GM19025 (cell line): ENCODE measurements around the gene CACHD1.

Experiments used
- ATAC-seq: cut with Tn5 transposase; IDR thresholded peaks from one replicate; pipeline ENCODE4 v1.9.1; 2021; ENCODE audit warnings: mild to moderate bottlenecking, low read depth, moderate library complexity; ENCODE audit not compliant: unreplicated experiment

CACHD1 gene

DNA sequence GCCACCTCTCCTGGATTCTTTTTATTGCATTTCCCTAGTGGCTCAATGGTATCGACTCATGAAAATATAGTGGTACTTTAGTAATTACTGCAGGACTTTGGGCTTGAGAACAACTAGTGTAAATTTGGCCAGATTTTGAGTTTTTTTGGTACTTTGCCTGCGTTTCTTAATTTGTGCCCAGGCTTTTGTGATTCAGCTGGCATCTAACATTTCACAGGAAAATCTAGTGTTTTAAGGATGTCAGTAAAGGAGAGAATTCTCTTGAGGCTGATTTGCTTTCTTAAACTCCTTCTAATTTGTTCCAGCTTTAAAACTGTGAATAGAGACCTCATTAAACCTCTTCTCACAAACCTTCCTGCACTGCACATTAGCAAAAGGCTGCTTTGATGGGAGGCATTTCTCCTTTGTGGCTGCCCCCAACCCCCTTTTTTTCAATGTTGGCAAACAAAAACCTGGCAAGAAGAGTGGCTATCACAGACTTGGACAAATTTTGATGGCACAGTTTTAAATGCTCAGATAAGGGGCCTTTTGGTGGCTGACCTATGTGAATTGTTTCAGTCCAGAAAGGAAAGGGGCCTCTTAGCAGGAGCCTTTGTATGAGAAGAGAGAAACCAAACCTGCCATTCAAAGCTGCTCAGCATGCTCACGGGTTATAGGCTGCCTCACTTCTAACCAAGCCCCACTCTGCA, 161.6 kb downstream of the CACHD1 start:
- ATAC-seq, result no peak

GRCh38 chr1:64632936-64633335, 163.0 kb downstream of the CACHD1 start:
- ATAC-seq, result no peak

DNA sequence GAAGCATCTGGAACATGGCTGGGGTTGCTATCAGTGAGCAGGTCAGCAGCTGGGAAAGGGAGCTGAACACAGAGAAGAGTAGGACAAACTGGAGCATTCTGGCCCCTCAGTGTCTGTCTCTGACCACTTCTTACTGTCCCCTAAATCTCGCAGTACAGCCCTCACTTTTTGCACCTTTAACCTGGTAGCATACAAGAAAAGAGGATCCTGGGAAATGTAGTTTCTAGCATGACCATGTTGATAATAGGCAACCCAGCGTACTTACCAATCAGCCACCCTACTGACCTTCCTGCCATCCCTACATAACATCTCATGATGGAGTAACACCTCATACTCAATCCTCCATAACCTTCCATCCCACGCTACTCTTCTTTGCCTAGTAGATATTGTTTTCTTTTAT, 175.8 kb downstream of the CACHD1 start:
- ATAC-seq, result no peak

DNA sequence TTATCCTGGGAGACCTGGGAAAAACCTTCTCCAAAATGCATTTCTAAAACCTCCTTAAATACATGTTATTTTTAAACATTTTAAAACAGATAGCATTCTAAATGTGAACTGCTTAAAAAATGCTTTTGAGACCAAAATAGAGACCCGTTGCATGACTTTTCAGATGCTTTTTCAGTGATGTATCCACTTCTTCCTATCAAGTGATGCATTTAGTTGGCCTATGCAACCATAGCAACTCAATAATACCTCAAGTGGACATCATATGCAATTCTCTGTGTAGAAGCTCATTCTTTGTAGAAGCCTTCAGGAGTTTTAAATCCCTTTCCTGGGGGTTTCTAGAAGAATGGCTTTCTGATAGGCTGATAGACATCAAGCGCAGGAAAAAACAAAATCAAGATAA, 180.5 kb downstream of the CACHD1 start:
- no peak for ATAC-seq

GRCh38 chr1:64651841-64652240, 181.9 kb downstream of the CACHD1 start:
- no peak for ATAC-seq

DNA sequence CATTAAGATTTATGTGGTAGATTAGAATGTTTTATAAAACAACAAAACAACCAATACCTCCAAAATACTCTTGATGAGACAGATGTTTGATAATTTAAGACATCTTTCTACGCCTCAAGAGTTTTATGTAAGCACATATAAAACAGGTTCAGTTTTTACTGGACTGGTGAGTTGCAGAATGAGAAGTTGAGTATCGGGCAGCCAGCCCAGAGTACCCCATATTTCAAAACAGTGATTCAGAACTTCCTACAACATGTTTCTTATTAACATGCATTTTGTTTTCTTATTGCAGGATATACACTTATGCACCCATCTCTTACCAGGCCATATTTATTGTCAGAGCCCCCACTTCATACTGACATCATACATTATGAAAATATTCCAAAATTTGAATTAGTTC, 183.5 kb downstream of the CACHD1 start:
- ATAC-seq, result no peak

DNA sequence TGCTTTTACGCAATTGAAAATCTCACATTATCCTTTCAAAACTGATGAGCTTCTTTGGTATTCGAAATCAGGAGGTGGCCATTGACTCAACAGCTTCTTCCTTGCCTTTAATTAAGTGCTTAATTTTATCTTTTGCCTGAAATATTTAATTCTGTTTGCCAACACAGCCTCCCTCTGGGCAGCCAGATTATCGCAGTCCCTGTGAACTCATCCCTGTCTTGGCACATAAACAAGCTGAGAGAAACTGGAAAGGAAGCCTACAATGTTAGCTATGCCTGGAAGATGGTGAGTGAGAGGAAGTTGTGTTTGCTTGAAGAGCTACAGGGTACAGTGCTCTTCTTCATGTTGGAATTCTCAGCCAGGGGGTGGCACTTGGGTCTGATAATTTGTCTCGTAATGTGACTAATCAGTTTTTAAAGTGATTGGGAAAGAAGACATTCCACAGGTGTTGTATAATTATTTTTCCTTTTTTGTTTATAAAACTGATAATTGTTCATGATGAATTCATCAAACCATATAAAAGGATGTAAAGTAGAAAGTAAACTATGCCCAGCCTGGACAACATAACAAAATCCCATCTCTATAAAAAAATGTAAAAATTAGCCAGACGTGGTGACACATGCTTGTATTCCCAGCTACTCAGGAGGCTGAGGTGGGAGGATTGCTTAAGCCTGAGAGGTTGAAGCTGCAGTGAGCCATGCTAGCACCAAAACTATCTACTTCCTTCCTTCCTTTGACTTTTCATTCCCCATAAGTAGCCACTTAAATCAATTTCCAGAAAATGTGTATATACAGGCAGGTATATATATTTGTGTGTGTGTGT, 184.8 kb downstream of the CACHD1 start:
- ATAC-seq, result no peak

DNA sequence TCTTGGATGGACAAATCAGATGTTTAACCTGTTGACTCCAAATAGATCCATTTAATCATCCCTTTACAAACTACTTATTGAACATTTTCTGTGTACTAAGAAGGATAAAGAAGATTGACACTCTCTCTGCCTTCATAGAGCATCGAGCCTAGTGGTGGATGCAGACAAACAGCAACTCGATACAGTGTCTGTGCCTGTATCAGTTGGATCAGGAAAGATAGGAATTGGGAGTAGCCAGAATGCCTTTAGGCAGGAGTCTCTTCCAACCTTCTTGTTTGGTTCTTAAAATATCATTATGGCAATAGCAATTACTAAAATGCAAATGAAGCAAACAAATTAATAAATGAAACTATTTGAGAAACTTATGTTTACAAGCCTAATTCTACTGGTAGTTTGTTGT, 185.9 kb downstream of the CACHD1 start:
- ATAC-seq, result no peak

DNA sequence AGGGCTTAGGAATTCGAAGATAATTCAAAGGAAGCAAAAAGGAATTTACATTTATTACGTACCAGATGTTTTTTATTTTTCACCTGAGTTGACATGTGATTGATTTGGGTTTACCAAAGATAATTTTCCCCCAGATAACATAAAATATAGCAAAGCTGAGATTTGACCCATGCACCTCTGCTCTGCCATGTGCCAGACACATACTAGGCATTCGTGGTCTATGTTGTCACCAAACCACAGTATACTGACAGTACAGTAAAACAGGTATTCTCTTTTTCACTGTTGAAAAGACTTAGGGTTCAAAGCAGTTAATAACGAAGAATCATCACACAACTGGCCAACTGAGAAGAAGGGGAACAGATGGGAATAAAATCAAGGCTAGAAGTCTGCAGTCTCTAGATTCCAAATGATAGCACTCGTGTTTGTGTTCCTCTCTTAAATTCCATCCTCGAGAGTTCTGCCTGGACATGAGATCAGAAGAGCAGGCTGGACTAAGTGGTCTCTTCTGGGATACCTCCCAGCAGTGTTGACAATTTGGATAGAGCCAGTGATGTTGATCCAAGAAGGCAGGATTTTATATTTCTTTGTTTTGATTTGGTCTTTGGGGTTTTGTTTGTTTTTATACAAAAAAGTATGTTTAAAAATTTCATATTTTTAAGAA, 189.7 kb downstream of the CACHD1 start:
- no peak for ATAC-seq

- ATAC-seq, result no peak
Observed at GRCh38 chr1:64663668-64664067, 193.7 kb downstream of the CACHD1 start.

- no peak for ATAC-seq
Observed at GRCh38 chr1:64664299-64664698, 194.4 kb downstream of the CACHD1 start.

GRCh38 chr1:64669098-64669675, 199.3 kb downstream of the CACHD1 start:
- no peak for ATAC-seq

DNA sequence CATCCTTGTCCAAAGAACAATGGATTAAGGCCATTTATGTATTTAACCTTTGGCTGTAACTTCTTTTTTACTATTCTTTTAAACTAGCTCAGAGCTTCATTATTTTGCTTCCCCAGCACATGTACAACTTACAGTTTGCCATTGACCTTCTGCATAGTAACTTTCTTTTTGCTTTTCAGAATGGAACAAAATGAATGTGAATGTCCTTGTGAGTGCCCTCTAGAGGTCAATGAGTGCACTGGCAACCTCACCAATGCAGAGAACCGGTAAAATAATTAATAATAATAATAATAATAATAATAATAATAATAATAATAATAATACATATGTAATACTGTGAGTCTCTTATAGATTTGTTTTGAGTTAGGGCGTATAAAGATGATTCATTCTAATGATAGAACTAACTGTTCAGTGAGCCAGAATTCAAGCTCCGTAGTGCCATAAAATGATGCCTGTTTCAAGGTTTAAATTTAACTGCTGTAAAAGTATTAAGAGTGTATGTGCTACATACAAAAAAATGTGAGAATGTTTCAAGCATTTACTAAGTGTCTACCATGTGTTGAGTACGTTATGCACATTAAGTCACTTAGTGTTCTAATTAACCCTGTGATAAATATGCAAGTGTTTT, 205.9 kb downstream of the CACHD1 start:
- no peak for ATAC-seq

DNA sequence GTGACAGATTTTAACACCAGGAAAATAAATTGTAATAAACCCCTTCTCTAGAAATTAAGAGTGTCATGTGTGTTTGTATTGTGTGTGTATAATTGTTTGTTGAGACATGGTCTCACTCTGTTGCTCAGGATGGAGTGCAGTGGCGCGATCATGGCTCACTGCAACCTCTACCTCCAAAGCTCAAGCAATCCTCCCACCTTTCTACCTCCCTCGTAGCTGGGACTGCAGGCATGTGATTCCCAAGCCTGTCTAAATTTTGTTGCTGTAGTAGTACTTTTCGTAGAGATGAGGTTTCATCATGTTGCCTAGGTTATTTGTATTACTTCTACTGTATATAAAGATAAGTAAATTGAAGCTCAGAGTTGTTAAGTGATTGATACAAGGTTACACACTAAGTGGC, 206.5 kb downstream of the CACHD1 start:
- ATAC-seq, result no peak

- ATAC-seq, result no peak
Observed at GRCh38 chr1:64677532-64677931, 207.6 kb downstream of the CACHD1 start.

DNA sequence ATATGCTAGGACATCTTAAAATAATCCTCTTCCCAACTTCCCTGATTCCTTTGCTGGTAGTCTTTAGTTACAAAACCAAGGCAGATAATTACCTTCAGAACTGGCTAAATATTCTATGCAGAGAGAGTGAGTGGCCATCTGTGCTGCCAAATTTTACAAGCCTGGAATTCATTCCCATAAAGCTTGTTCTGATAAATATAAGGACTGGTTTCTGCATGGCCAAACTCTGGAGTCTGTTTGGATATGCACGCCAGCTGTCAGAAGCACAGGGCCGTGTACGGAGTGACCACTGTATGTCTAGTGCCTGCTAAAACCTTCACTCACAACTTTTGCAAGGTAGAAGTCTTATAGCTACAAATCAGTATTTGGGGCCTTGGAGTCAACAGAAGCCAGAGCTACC, 208.4 kb downstream of the CACHD1 start:
- ATAC-seq, result no peak

DNA sequence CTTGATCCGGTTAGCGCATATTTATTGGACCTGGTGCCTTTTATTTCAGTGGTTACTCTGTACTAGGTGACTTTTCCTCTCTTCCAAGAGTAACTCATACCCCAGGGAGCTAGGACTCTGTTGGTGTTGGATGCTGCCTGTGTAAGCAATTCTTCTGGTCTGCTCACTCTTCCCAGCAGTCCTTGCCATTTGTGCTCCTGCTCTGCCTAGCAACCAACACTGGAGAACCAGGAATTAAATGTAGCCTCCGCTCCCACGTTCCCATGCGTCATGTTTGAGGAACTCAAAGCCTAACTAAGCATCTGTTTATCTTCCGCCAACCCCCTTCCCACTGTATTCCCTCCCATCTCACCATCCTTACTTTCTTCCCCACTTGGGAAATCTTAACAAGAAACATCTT, 209.2 kb downstream of the CACHD1 start:
- ATAC-seq, result no peak

DNA sequence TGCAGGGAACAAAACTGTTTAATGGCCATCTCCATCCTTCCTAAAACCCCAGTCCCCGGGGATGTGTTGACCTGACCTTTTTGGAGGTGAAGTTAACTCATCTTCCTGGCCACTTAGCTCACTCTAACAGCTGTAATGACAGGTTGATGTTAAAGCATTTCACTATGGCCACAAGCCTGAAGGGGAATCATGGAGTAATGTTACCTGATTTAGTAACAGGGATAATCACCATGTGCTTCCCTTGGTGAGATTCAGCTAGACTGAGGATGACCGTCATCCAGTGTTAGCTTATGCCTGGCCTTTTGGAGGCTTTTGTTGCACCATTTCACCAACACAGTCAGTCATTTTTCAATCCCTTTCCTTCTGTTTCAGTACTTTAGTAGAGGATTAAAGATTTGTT, 210.7 kb downstream of the CACHD1 start:
- no peak for ATAC-seq

GRCh38 chr1:64681043-64681442, 211.1 kb downstream of the CACHD1 start:
- ATAC-seq, result no peak

DNA sequence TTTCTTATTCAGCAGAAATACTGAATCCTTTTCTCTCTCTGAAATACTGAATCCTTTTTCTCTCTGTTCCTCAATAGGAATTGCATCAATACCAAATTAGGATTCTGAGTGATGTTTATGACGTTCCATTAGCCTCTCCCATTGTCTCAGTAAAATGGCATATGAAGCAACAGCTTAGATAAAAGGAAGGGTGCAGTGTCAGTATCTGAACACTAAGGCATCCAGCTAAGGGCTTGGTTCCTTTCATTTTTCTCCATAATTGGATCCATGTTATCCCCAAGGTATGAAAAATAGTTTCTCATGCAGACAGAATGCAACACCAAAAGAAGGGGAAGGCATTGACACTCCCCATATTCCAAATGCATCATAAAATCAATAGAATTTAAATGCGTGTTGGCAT, 213.5 kb downstream of the CACHD1 start:
- no peak for ATAC-seq

- ATAC-seq, result no peak
Observed at GRCh38 chr1:64685217-64685616, 215.3 kb downstream of the CACHD1 start.
